K562 (cell line): Measurements from ENCODE around the gene TBRG1. TPM values are rescaled to one million over a fixed set of nuclear protein-coding genes. Genes with fewer than 3 reads are reported as not detected.
A peak's percentile ranks its signal among the peaks of the same experiment; 100 is the strongest.

Source experiments
- ATAC-seq: fragments of 200-7000 bp; cut with Tn5 transposase; 3 replicates; pipeline ENCODE4 v1.9.1; 2020; ENCODE audit warnings: moderate library complexity
- BruUV-seq: library from RNA; stranded (reverse); fragments of 400-500 nt; replicated peaks from 2 replicates; lab custom pipeline; 2021; lab: Mats Ljungman, UMichigan
- CTCF ChIA-PET: fragments of 300-600 bp; formaldehyde crosslinking; extraction: SDS; loops from one replicate; lab custom pipeline; 2021; ENCODE audit warnings: low intra/inter-chr PET ratio; lab: Yijun Ruan, JAX
- POLR2A ChIA-PET: fragments of 300-600, 350-650 bp; sonication (Branson Sonifier 250); formaldehyde crosslinking; extraction: SDS; loops from one replicate; lab custom pipeline; 2021; ENCODE audit warnings: antibody characterized with exemption, inconsistent platforms; lab: Yijun Ruan, JAX
- DNase-seq, 4 experiments: peaks; one replicate each; pipeline versions ENCODE4 v3.0.0 to v3.0.0-alpha.2; 2011 to 2018; ENCODE audit warnings: low spot score in 3 of 4, mixed read lengths in 3 of 4; ENCODE audit errors: extremely low read depth in 1 of 4
- FAIRE-seq: peaks from 2 replicates; lab custom pipeline; 2011; peaks lifted over from hg19 to GRCh38; lab: Jason Lieb, UNC
- H2AFZ ChIP-seq: 2 replicates; pipeline ENCODE4 v1.6.0; 2011; ENCODE audit warnings: low read depth, low read length, control low read depth, inconsistent platforms
- H3K27ac ChIP-seq: fragments of 200-600 bp; 3 replicates; pipeline ENCODE4 v1.8.0; 2011; ENCODE audit warnings: low read depth, mild to moderate bottlenecking, control low read depth, inconsistent platforms, low read length, moderate library complexity, mixed read lengths; ENCODE audit errors: extremely low read depth
- H3K27me3 ChIP-seq, 2 experiments: fragments of 300-600 bp in 1 of 2; 2 replicates in 1 of 2; 3 replicates in 1 of 2; pipeline versions ENCODE4 v1.6.0 to v1.8.0; 2011; ENCODE audit warnings: inconsistent platforms in 2 of 2, low read length in 2 of 2, mild to moderate bottlenecking in 1 of 2, mixed read lengths in 1 of 2, moderate library complexity in 1 of 2; ENCODE audit not compliant: control insufficient read depth in 2 of 2, insufficient read depth in 2 of 2
- H3K36me3 ChIP-seq: fragments of 300-600 bp; 3 replicates; pipeline ENCODE4 v1.8.0; 2011; ENCODE audit warnings: mild to moderate bottlenecking, low read length, inconsistent platforms; ENCODE audit not compliant: control insufficient read depth, insufficient read depth
- H3K4me1 ChIP-seq, 2 experiments: fragments of 200-600 bp in 1 of 2; replicated peaks in 1 of 2; 2 replicates in 1 of 2; 3 replicates in 1 of 2; pipeline versions ENCODE4 v1.5.1 to v1.8.0; 2011; ENCODE audit warnings: inconsistent platforms in 2 of 2, low read length in 2 of 2, mild to moderate bottlenecking in 1 of 2, mixed read lengths in 1 of 2, moderate library complexity in 1 of 2; ENCODE audit not compliant: control insufficient read depth in 2 of 2, insufficient read depth in 2 of 2
- H3K4me2 ChIP-seq: 2 replicates; pipeline ENCODE4 v1.6.1; 2011; ENCODE audit warnings: low read length, control low read depth, inconsistent platforms, mixed read lengths; ENCODE audit not compliant: insufficient read depth
- H3K4me3 ChIP-seq: fragments of 200-600 bp; sonication (generic), shearing (Covaris generic); 2 replicates; pipeline ENCODE4 v1.5.1; 2016; ENCODE audit warnings: control low read depth, inconsistent platforms
- H3K79me2 ChIP-seq: fragments of 200-600 bp; 3 replicates; pipeline ENCODE4 v1.8.0; 2011; ENCODE audit warnings: low read length, inconsistent platforms; ENCODE audit not compliant: control insufficient read depth, insufficient read depth
- H3K9ac ChIP-seq, 2 experiments: 2 replicates each; pipeline versions ENCODE4 v1.6.0 to v1.6.1; 2011; ENCODE audit warnings: low read depth in 2 of 2, low read length in 2 of 2, control low read depth in 1 of 2, inconsistent platforms in 1 of 2, mild to moderate bottlenecking in 1 of 2, mixed read lengths in 1 of 2; ENCODE audit not compliant: insufficient read depth in 1 of 2
- H3K9me1 ChIP-seq: one replicate; pipeline ENCODE4 v1.6.0; 2011; ENCODE audit warnings: inconsistent platforms, mild to moderate bottlenecking, low read length, moderate library complexity; ENCODE audit not compliant: control insufficient read depth, insufficient read depth
- H3K9me3 ChIP-seq: replicated peaks from 2 replicates; pipeline ENCODE4 v1.5.1; 2011; ENCODE audit warnings: low read depth, low read length, inconsistent platforms; ENCODE audit not compliant: control insufficient read depth, insufficient read depth
- H4K20me1 ChIP-seq: replicated peaks from 2 replicates; pipeline ENCODE4 v1.6.1; 2011; ENCODE audit warnings: low read length, inconsistent platforms, mixed read lengths; ENCODE audit not compliant: control insufficient read depth, insufficient read depth
- BHLHE40 ChIP-seq: IDR thresholded peaks from 2 replicates; pipeline ENCODE4 v1.6.1; 2011; ENCODE audit warnings: low read length, improper control_type of control experiment
- HMBOX1 ChIP-seq: sonication (generic); IDR thresholded peaks from 2 replicates; pipeline ENCODE4 v1.6.1; 2016
- HNRNPLL ChIP-seq: fragments of 200-400 bp; formaldehyde crosslinking; IDR thresholded peaks from 2 replicates; pipeline ENCODE4 v1.6.1; 2017; ENCODE audit warnings: low read length, low read depth, mild to moderate bottlenecking; ENCODE audit not compliant: poor library complexity, severe bottlenecking
- KLF10 ChIP-seq: fragments of 250-450 bp; sonication (Bioruptor Pico); IDR thresholded peaks from 2 replicates; pipeline ENCODE4 v1.6.1; 2021; ENCODE audit warnings: matching md5 sums
- NR2C2 ChIP-seq, 2 experiments: fragments of 200-800 bp in 1 of 2; sonication (Bioruptor generic) in 1 of 2; sonication (generic) in 1 of 2; formaldehyde crosslinking in 1 of 2; IDR thresholded peaks; 2 replicates each; pipeline versions ENCODE4 v1.6.1 to v1.8.0; 2016 to 2022; ENCODE audit warnings: mild to moderate bottlenecking in 1 of 2, missing compliant biosample characterization in 1 of 2, missing genetic modification characterization in 1 of 2, missing genetic modification reagents in 1 of 2
- SIN3B ChIP-seq: fragments of 450-650 bp; IDR thresholded peaks from 2 replicates; pipeline ENCODE4 v1.6.1; 2017; ENCODE audit warnings: low read depth, mild to moderate bottlenecking, moderate library complexity
- TCF3 ChIP-seq: sonication (generic); formaldehyde crosslinking; IDR thresholded peaks from 2 replicates; pipeline ENCODE4 v1.4.0; 2020; ENCODE audit warnings: mild to moderate bottlenecking, missing genetic modification reagents
- TEAD2 ChIP-seq: fragments of 450-650 bp; IDR thresholded peaks from 2 replicates; pipeline ENCODE4 v1.6.1; 2016; ENCODE audit warnings: missing genetic modification characterization, control low read depth, missing compliant biosample characterization
- ZNF436 ChIP-seq: fragments of 250-450, 450-650 bp; sonication (Bioruptor Pico); formaldehyde crosslinking; IDR thresholded peaks from 2 replicates; pipeline ENCODE4 v1.7.0; 2020; ENCODE audit warnings: mild to moderate bottlenecking
- whole genome bisulfite sequencing: fragments of 100-300 bp; shearing (Covaris generic); methylation state at CpG from one replicate; pipeline ENCODE4 v1.1.6; 2016; ENCODE audit warnings: low coverage, mixed read lengths; ENCODE audit not compliant: insufficient coverage; ENCODE audit errors: missing lambda C conversion rate; 5-methylcytosine and 5-hydroxymethylcytosine counted together
- in situ Hi-C: fragments of 300-500 bp; cut with MboI; formaldehyde crosslinking; loops from 4 replicates; pipeline ENCODE4 v1.15.0; 2018; ENCODE audit warnings: inconsistent platforms, mixed read lengths
- intact Hi-C: fragments of 100-400 bp; cut with micrococcal nuclease; formaldehyde crosslinking; loops from 2 replicates; pipeline ENCODE4 v1.14.2; 2022
- polyA plus RNA-seq, 8 experiments: library from polyadenylated mRNA; depleted of rRNA in 4 of 8; stranded (reverse) in 5 of 8; unstranded in 3 of 8; fragments of >200 nt; fragmentation: Nextera tagmentation in 2 of 8; fragmentation: Illumina TruSeq in 1 of 8; extraction: Ambion mirVana in 2 of 8; extraction: Trizol in 1 of 8; gene quantifications; 2 replicates each; pipeline versions ENCODE4 v1.2.1 to v1.2.3, GENCODE V29; 2011 to 2014; ENCODE audit warnings: inconsistent platforms in 1 of 8, missing spikeins in 1 of 8
- total RNA-seq, 7 experiments: library from RNA; depleted of rRNA in 6 of 7; stranded (reverse); fragments of >200 nt in 6 of 7; fragmentation: Illumina TruSeq in 2 of 7; extraction: Trizol in 2 of 7; gene quantifications; 2 replicates each; pipeline versions ENCODE4 v1.2.1 to v1.2.3, GENCODE V29; 2011 to 2021; ENCODE audit warnings: low replicate concordance in 1 of 7
- TF ChIP-seq, protein P1 (sequence below), 2 experiments: fragments of 450-650 bp in 1 of 2; sonication (generic) in 1 of 2; formaldehyde crosslinking; conservative IDR thresholded peaks; 2 replicates each; pipeline versions ENCODE4 v1.4.0 to v1.8.1; 2020 to 2022; ENCODE audit warnings: mild to moderate bottlenecking in 1 of 2, missing genetic modification reagents in 1 of 2
- TF ChIP-seq, protein P2 (sequence below): sonication (generic); formaldehyde crosslinking; IDR thresholded peaks from 2 replicates; pipeline ENCODE4 v1.8.1; 2023; ENCODE audit warnings: mild to moderate bottlenecking, missing genetic modification reagents

The TBRG1 gene
- total and polyA plus RNA-seq, 9 of the 15 experiments (the other 6 are each of a cell fraction or from before 2014, with no cell fraction given) = 8.7 to 30.0 (median 20.2) TPM

GRCh38 chr11:124646148-124646547 lies 23.5 kb downstream of the TBRG1 start:
- WGBS = 76% methylated on average over 3 of the region's 3 CpGs
- H3K4me2 ChIP-seq = no peak overlapping the region
- CTCF ChIA-PET = interaction anchor here (1.8 kb wide), 1 partner anchor 147 kb away, joined by 5 read pairs; no protein-coding TSS in a partner anchor
- POLR2A ChIA-PET = no interaction called here
- H3K27me3 ChIP-seq = no peaks in the 10 kb centered on the region
- no peak overlapping the region for H3K4me3 ChIP-seq
- H3K79me2 ChIP-seq = no peaks in the 10 kb centered on the region
- no peaks in the 10 kb centered on the region for H3K9me1 ChIP-seq
- peaks cover under 1% of the 10 kb centered on the region; the same call in 1 of the 2 replicates for H3K9me3 ChIP-seq
- peak; percentile 69 for TF ChIP-seq HMBOX1
- no peak for TF ChIP-seq BHLHE40
- BruUV-seq = no TSS peak
- in situ Hi-C loops (no loop called here), intact Hi-C loops (no loop called here)
- FAIRE-seq (no peak), DNase-seq (no peak), ATAC-seq (no peak)
- H3K27ac ChIP-seq = no peak overlapping the region
- H3K36me3 ChIP-seq = no peaks in the 10 kb centered on the region
- H3K9ac ChIP-seq = no peak overlapping the region
- H4K20me1 ChIP-seq = no peaks in the 10 kb centered on the region
- no peak overlapping the region for H2AFZ ChIP-seq
- peaks cover 0 to 27% of the 10 kb centered on the region in 2 experiments; a peak in 4 of 5 replicates for H3K4me1 ChIP-seq

DNA sequence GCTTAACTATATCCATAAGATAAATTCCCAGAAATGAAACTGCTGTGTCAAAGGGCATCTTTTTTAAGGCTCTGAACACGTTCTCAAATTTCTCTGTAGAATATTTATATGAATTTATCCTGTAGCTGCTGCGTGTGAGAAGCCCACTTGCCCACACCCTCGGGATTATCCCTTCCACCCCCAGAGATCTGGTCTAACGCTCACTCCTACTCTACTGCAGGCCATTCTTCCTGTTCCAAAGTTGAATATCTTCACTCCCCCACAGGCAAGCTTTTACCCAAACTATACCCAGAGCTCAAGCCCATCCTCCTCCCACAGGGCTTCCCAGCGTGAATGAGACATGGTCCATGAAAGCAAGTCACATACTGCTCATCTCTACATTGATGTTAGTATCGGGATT lies 25.9 kb downstream of the TBRG1 start:
- no peak overlapping the region for H2AFZ ChIP-seq
- no peaks in the 10 kb centered on the region for H4K20me1 ChIP-seq
- intact Hi-C loops = no loop called here
- no peak overlapping the region for H3K4me2 ChIP-seq
- ChIA-PET CTCF (no interaction called here), POLR2A (interaction anchor here (0.6 to 0.8 kb wide), 2 partner anchors 19 to 48 kb away, joined by 3 read pairs; no protein-coding TSS in a partner anchor)
- no peaks in the 10 kb centered on the region for H3K27me3 ChIP-seq
- no peaks in the 10 kb centered on the region for H3K36me3 ChIP-seq
- no peak for ATAC-seq
- in situ Hi-C loops = no loop called here
- H3K9me3 ChIP-seq = no peaks in the 10 kb centered on the region
- BruUV-seq = no TSS peak
- H3K4me1 ChIP-seq = peaks cover 0 to 14% of the 10 kb centered on the region in 2 experiments; a peak in 2 of 5 replicates
- DNase-seq = no peak
- no peaks in the 10 kb centered on the region for H3K79me2 ChIP-seq
- no peaks in the 10 kb centered on the region for H3K9me1 ChIP-seq
- WGBS = 29% methylated on average over 6 of the region's 6 CpGs
- no peak overlapping the region for H3K9ac ChIP-seq
- no peak for FAIRE-seq
- H3K4me3 ChIP-seq = no peak overlapping the region
- H3K27ac ChIP-seq = no peak overlapping the region
- no peak for TF ChIP-seq TCF3 (CRISPR knock-in tag)
- TF ChIP-seq, protein P1, sequence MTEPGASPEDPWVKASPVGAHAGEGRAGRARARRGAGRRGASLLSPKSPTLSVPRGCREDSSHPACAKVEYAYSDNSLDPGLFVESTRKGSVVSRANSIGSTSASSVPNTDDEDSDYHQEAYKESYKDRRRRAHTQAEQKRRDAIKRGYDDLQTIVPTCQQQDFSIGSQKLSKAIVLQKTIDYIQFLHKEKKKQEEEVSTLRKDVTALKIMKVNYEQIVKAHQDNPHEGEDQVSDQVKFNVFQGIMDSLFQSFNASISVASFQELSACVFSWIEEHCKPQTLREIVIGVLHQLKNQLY (CRISPR knock-in tag; conservative IDR thresholded peaks at IDR 0.05) = no peak
- TF ChIP-seq KLF10 (CRISPR knock-in tag) = no peak
- no peak for TF ChIP-seq ZNF436 (CRISPR knock-in tag)
- no peak for TF ChIP-seq NR2C2 (CRISPR knock-in tag; IDR thresholded peaks at IDR 0.05)
- no peak for TF ChIP-seq NR2C2 (tag; IDR thresholded peaks at IDR 0.05)
- TF ChIP-seq, protein P2, sequence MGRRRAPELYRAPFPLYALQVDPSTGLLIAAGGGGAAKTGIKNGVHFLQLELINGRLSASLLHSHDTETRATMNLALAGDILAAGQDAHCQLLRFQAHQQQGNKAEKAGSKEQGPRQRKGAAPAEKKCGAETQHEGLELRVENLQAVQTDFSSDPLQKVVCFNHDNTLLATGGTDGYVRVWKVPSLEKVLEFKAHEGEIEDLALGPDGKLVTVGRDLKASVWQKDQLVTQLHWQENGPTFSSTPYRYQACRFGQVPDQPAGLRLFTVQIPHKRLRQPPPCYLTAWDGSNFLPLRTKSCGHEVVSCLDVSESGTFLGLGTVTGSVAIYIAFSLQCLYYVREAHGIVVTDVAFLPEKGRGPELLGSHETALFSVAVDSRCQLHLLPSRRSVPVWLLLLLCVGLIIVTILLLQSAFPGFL (CRISPR knock-in tag) = no peak
- no peak for TF ChIP-seq HNRNPLL
- TF ChIP-seq TEAD2 (tag) = no peak
- no peak for TF ChIP-seq SIN3B
